ENCODE data around the gene FBXO31. TPM values are rescaled to one million over a fixed set of nuclear protein-coding genes. Genes with fewer than 3 reads are reported as not detected.
A peak's percentile ranks its signal among the peaks of the same experiment; 100 is the strongest.

Gene FBXO31
- total RNA-seq, 1 donor from 2014 or later, result 44.6 TPM

- DNase-seq (ENCODE audit: low spot score), result no peak
- ATAC-seq, result no peak
These were observed 52.9 kb downstream of the FBXO31 start for GRCh38 chr16:87330646-87331045.

- DNase-seq (ENCODE audit: low spot score) (no peak), ATAC-seq (no peak)
These were observed 53.3 kb downstream of the FBXO31 start for GRCh38 chr16:87330257-87330624.

- DNase-seq (ENCODE audit: low spot score), result no peak
- ATAC-seq, result no peak
These were observed 53.9 kb downstream of the FBXO31 start for GRCh38 chr16:87329436-87330256.

- DNase-seq (ENCODE audit: low spot score), result no peak
These were observed 54.7 kb downstream of the FBXO31 start for GRCh38 chr16:87328846-87329245.

DNA sequence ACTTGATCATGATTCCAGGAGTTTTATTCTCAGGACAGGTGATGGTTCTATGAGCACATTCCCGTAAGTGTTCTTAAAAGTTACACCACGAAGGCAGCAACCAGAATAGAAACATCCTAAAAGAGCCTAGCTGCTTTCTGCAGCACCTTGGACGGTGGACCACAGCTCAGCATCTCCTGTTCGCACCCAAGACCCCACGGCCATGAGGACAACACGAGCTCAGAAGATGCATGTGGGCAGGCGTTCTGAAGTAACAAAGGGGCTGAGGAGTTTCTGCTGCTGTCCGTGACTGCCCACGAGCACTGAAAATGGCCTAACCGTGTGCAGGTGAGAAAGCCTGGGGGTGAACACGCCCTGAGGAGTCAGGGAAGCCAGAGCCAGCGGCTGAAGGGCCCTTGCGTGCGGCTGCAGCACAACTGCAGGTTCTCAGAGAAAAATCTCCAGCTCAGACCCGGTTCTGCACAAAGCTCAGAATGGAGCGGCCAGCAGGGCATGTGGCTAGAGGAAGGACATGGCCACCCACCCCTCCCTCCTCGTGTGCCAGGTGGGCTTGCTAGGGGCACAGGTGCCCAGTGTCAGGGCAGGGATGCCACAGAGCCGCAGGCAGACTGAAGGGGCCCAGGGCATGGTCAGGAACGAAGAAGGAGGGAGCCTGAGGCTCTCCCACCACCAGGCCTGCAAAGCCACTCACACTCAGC is 55.6 kb downstream of the FBXO31 start:
- ATAC-seq (no peak), DNase-seq (ENCODE audit: low spot score) (no peak)

More at GRCh38 chr16:87328846-87329245, 54.7 kb downstream of the FBXO31 start:
- ATAC-seq, result no peak

GRCh38 chr16:87326151-87326571 is 57.4 kb downstream of the FBXO31 start:
- DNase-seq (ENCODE audit: low spot score) (no peak), ATAC-seq (no peak)

GRCh38 chr16:87325423-87325858 is 58.1 kb downstream of the FBXO31 start:
- no peak for DNase-seq (ENCODE audit: low spot score)
- ATAC-seq, result no peak

GRCh38 chr16:87324411-87325275 is 58.9 kb downstream of the FBXO31 start:
- DNase-seq (ENCODE audit: low spot score) (no peak), ATAC-seq (peak; percentile 65)

GRCh38 chr16:87323727-87324410 is 59.7 kb downstream of the FBXO31 start:
- no peak for ATAC-seq
- DNase-seq (ENCODE audit: low spot score), result no peak

DNA sequence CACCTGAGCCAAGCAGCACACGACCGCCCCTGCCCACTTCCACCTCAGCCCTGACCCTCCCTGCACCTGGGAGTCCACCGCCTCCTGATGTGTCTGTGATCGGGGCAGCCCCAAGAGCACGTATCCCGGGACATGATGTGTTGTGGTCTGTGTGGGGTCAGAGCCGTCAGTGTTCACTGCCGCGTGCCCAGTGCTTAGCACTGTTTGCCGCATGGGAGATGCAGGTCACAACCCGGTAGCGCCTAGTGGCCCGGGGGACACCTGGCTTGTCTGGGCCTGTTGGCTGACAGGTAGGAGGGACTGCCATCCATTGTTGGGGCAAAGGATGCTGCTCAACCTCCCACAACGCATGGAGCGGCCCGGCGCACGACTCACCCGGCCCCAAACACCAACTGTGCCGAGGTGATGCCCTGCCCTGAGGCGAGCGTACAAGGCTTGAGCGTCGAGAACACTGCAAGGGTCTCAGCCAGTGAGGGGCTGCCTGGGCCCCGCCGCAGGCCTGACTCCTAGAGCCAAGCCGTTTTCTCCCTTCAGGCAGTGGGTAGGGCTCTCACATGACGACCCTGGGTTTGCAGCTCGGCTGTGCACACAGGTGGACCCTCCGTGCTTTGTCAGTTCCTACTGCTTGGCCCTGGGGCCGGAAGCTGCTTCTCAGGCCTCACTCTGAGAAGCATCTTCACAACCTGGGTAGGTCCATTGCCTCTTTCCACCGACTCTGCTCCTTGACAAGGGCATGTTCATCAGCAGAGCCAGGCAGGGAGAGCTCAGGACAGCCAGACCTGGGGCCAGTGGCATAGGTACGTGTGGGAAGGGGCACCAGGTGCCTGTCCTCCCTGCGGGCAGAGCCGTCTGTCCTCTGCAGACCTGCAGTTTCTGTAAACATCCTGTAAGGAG is 60.5 kb downstream of the FBXO31 start:
- no peak for DNase-seq (ENCODE audit: low spot score)

DNA sequence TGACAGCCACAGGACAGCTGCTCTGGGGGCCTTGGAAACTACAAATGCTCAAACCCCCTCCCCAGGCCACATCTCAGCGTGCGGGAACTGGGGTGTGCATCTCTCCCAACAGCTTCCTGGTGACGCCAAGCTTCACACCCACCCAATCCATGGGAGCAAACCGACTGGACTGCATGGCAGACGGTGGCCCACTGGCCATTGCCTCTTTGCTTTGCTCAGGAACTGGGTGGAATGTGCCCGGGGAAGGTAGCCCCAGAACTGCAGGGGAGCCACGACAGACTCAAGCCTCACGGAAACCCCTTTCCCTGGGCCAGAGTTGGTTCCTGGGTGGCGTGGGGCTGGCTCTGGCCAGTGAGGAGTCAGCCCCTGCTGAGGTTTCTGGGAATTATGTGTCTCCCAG is 61.2 kb downstream of the FBXO31 start:
- no peak for ATAC-seq

More for the DNA sequence above, 60.5 kb downstream of the FBXO31 start:
- no peak for ATAC-seq

GRCh38 chr16:87321336-87322107 is 62.1 kb downstream of the FBXO31 start:
- no peak for DNase-seq (ENCODE audit: low spot score)
- no peak for ATAC-seq

More for the DNA sequence above, 61.2 kb downstream of the FBXO31 start:
- no peak for DNase-seq (ENCODE audit: low spot score)

DNA sequence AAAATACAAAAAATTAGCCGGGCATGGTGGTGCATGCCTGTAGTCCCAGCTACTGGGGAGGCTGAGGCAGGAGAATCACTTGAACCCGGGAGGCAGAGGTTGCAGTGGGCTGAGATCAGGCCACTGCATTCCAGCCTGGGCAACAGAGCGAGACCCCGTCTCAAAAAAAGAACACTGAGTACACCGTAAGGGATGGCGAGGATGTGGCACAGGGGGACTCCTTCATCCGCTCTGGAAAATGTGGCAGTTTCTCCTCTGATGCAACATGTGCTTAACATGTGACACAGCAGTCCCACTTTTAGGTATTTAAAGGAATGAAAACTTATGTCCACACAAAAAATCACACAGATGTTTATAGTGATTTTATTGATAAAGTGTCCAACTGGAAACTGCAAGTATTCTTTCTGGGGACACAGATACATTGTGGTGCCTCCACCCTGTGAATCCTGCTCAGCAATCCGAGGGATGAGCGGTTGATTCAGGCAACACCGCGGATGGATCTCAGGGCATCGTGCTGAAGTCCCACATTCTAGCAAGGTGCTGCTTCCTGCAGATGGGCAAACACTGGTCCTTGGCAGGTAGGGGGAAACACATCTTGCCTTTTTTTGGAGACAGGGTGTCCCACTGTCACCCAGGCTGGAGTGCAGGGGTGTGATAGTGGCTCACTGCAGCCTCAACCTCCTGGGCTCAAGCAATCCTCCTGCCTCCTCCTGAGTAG is 62.9 kb downstream of the FBXO31 start:
- ATAC-seq (no peak), DNase-seq (ENCODE audit: low spot score) (no peak)

- no peak for DNase-seq (ENCODE audit: low spot score)
- ATAC-seq, result no peak
These were observed 63.5 kb downstream of the FBXO31 start for GRCh38 chr16:87319997-87320491.

GRCh38 chr16:87319011-87319410 is 64.6 kb downstream of the FBXO31 start:
- DNase-seq (ENCODE audit: low spot score) (no peak), ATAC-seq (no peak)

DNA sequence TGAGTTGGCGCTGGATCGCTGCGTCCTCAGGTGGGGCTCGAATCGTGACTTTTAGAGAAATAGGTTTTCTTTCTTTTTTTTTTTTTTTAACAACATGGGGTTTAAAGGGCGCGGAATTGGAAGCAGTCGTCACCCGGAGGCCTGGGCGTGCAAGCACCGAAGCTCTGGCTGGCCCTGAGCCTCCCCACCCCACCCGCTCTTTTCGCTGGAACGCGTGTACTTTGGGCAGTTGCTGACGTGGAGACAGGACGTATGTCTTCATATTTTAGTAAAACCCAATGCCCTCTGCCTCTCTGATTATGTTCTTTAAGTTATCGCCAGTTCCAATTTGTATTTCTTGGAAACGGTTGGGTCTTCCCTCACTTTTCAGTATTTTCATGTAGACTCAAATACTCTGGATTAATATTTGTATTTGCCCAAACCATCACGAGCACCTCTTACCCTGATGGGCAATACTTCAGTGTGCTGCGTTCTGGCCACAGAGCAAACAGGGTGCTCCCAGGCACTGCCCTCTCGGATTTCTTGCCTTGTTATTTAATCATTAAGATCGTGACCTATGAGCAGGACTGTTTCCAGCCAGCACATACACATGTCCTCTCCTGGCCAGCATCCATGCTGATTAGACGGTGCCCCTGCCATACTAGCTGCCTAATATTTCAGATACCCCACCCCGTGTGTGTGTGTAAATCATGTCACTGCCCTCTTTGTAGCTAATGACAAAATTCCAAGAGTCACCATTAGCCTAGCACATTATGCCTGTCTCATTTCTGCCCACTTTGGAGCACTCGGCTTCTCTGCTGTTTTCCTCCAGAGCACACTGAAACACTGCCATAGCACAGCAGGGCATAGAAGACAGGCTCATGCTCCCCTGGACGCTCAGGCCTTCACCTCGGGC is 65.6 kb downstream of the FBXO31 start:
- ATAC-seq (peak; percentile 59), DNase-seq (ENCODE audit: low spot score) (peak; percentile 70)

All from left lobe of liver (tissue), 2 donors.